T-helper 22 cell (primary cell): ENCODE measurements around the gene PCID2.
A peak's percentile ranks its signal among the peaks of the same experiment; 100 is the strongest.

ENCODE experiments used
- DNase-seq: peaks from one replicate; pipeline ENCODE4 v3.0.0-alpha.2; 2020; ENCODE audit warnings: low read depth

Gene PCID2

DNA sequence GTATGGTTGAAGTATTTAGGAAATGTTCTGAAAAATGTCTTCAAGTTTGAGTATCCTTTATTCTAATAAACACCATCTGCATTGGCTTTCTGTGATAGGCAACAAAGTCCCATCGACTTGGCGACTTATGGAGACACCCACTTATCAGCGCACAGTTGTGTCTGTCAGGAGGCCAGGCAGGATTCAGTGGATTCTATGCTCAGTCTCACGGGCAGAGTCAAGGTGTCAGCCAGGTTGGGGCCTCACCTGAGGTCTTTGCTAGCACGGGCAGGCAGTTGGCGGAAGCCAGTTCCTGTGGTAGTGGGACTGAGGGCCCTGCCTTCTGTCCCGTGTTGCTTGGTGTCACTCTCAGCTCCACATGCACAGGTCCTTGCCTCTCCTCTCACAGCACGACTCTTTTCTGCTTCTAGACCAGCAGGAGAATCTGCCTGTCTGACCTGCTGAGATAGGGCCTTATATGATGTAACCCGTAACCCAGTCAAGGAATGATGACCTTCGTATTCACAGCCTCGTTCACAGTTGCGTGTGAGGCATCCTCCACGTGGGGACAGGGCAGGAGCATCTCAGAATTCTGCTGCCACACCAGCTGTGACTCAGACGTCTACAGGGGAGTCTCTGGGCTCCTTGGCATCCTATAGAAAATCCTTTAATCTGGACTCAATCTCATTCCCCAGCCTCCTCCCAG lies 10.9 kb upstream of the PCID2 start:
- no peak for DNase-seq

GRCh38 chr13:113218586-113218985 lies 10.1 kb upstream of the PCID2 start:
- DNase-seq: no peak

GRCh38 chr13:113216254-113217048 lies 8.0 kb upstream of the PCID2 start:
- no peak for DNase-seq

DNA sequence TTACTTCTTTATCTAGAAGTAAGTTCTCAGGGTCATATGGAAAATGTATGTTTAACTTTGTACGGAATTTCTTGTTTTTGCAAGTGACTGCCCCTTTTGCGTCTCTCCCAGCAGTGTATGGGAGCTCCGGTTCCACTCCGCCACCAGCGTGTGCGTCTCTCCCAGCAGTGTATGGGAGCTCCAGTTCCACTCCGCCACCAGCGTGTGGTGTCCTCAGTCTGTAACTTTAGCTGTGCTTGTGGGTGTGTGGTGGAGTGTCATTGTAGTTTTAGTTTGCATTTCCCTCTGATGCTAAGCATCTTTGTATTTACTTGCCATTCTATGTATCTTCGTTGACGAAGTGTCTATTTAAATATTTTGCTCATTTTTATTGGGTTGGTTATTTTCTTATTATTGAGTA lies 3.3 kb upstream of the PCID2 start:
- no peak for DNase-seq

DNA sequence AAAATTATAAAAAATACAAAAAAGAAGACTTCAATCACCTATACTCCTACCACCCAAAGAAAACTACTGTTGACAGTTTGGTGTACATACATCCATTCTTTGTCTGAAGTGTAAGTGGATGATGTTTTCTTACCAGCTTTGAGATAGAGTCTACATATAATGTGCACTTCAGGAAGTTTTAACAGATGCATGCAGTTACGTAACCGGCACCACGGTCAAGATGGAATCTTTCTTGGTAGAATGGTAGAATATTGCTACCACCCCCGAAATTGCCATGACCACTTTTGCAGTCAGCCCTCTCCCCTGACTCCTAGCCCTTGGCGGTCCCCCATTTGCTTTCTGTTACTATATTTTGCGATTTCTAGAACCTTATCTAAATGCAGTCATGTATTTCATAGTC lies 2.4 kb upstream of the PCID2 start:
- DNase-seq: no peak

- DNase-seq: peak; percentile 74
These were observed 1.4 kb upstream of the PCID2 start for GRCh38 chr13:113209759-113210421.

DNA sequence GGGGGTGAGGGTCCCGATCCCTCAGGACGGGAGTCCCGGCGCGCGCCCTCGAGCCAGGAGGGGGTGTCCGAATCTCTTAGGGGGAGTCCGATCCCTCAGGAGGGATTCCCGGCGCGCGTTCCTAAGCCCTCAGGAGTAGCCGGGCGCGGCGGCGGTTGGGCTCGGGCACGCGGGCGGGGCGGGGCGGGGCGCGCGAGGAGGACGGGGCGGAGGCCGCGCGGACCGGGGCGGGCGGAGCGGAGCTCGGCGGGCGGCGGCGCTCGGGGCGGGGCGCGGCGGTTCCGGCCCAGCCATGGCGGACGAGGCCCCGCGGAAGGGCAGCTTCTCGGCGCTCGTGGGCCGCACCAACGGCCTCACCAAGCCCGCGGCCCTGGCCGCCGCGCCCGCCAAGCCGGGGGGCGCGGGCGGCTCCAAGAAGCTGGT lies 878 bp upstream of the PCID2 start, which contains the start of gene CUL4A:
Gene CUL4A, plus strand, starts transcription at position 278 of the 423 bp plus-strand sequence. Its CDS starts 15 bp downstream, at position 293.
- peak; percentile 54 for DNase-seq

DNA sequence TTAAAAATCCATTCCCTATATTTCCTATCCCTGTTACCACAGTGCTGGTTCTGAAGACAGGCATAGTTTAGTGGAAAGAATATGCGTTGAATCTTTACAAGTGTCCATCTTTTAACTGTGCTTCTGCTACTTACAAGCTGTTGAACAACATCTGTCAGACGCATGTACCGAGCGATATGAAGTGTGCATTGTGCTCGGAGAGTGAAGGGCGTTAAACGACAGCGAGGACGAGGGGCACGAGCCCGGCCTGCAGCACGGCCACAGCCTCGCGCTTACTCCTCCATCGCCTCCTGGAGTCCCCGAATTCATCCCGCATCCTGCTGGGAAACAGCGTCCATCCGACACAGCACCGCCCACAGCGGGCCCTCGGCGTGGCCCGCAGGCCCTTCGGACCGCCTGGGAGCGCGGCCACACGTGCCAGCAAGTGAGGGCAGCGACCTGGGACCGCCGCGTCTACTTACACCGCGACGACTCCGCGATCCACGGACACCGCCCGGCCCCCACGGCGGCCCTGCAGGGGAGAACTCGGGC lies 514 bp downstream of the PCID2 start:
- DNase-seq: no peak

GRCh38 chr13:113207460-113207859 lies 1.0 kb downstream of the PCID2 start:
- DNase-seq: no peak

- no peak for DNase-seq
These were observed 3.0 kb downstream of the PCID2 start for GRCh38 chr13:113205428-113205931.

GRCh38 chr13:113204378-113204734 lies 4.1 kb downstream of the PCID2 start:
- no peak for DNase-seq

- no peak for DNase-seq
These were observed 4.7 kb downstream of the PCID2 start for GRCh38 chr13:113203507-113204377.

DNA sequence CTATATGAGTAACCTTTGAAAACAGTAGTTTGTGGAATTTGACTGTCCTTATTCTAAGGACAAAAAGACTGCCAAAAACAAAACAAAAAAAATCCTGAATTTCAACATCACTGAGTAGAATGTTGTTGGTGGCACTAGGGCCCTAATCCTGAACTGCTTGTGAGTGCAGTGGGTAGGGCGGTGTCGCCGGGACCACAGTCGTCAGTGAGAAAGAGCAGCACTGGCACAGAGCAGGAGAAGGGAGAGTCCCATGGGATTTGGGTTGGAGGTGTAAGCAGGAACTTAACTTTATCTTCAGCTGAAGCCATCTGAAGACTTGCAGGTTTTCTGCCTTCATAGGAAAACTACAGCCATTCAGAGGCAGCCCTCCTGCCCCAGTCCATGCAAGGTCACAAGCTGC lies 5.6 kb downstream of the PCID2 start:
- DNase-seq: no peak

DNA sequence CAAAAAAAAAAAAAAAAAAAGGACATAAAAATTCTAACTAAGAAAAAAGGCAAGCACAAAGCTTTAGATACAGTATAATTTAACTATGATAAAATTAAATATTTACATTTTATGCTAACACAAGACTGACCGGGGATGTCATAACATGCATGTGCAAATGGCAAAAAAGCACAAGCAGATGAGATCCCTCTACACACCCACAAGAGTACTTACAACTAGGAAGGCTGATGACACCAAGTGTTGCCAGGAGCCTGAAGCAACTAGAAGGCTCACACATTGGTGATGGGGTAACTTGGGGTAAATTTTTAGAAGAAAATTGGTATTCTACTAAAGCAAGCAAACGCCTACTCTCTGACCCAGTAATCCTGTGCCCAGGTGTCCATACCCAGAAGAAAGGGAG lies 6.7 kb downstream of the PCID2 start:
- DNase-seq: no peak

DNA sequence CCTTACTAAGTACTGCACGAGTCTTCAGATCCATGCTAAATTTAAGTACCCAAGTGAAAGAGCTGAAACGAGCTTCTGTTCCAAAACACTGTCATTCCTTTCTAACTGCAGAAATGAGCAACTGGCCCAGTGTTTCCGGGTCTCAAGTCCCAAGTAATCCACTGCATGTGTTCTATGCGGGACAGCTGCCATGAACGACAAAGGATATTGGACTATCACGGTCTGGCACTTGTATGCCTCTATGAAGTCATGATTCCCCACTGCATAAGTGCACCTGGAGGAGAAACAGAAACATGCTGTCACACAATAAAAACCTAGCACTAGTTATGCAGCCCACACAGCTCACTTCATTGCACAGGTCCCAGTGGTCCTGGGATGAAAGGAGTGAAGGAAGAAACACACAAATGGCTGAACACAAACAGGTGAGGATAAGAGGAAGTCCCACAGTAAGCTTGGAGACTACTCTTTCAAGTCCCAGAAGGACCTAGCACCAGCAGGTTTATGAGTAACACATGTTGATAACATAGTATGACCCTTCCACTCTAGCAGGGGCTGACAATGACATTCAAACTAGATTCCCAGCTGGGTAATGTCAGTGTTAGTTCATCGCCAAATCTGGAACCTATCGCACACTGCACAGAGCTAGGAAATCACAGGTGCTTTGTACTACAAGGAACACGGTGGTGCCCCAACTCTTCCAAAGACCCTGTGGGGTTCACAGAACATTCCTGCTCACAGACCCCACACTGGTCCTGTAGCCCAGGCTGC lies 11.3 kb downstream of the PCID2 start:
- DNase-seq: no peak

- DNase-seq: no peak
These were observed 13.1 kb downstream of the PCID2 start for GRCh38 chr13:113195360-113195759.

GRCh38 chr13:113192902-113193301 lies 15.6 kb downstream of the PCID2 start:
- DNase-seq: no peak

DNA sequence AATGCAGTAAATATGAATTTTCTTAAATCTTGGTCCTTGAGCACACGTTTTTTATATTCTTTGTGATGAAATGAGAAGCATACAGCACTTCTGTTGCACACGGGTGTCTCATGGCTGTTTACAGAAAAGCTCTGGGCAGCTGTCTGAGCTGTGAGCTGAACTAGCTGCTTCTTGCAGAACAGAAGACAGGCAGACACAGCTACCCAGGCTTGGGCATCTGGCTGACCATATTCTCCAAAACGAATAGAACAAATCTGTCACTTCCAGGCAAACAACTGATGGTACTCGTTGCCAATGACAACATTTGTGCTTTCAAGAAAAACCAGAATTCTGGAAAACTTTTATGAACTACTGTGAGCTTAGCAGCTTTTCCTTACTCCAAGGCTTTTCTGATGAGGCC lies 16.2 kb downstream of the PCID2 start:
- no peak for DNase-seq

- DNase-seq: no peak
These were observed 18.3 kb downstream of the PCID2 start for GRCh38 chr13:113190181-113190580.

- no peak for DNase-seq
These were observed 20.4 kb downstream of the PCID2 start for GRCh38 chr13:113187883-113188665.
